ENCODE measurements around the gene MAP1LC3B2. TPM values are rescaled to one million over a fixed set of nuclear protein-coding genes. Genes with fewer than 3 reads are reported as not detected.

Gene MAP1LC3B2
- total and polyA plus RNA-seq, 2 of the 13 experiments (the other 11 are each of a cell fraction or from before 2014, with no cell fraction given): 0.60 to 2.2 TPM

DNA sequence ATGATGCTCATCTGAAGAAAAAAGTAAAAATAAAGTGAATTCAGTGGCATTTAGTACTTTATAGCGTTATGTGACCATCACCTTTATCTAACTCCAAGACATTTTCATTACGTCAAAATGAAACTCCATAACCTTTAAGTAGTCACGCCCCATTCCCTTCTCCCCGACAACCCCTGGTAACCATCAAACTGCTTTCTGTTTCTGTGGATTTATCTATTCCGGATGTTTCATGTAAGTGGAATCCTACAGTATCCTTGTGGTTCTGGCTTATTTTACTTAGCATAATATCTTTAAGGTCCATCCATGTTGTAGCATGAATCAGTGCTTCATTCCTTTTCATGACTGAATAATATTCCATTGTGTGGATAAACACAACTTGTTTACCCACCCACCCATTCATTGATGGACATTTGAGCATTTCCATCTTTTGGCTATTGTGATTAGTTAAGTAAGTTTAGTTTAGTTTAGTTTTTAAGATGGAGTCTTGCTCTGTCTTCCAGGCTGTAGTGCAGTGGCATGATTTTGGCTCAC lies 18.5 kb upstream of the MAP1LC3B2 start (continued):
- TF ChIP-seq ZNF879 (CRISPR knock-in tag; IDR thresholded peaks at IDR 0.05): no peak
- no peak for TF ChIP-seq HNF1B (CRISPR knock-in tag; IDR thresholded peaks at IDR 0.05)
- no peak for TF ChIP-seq ZNF251 (CRISPR knock-in tag; IDR thresholded peaks at IDR 0.05)
- no peak for TF ChIP-seq GABPA (IDR thresholded peaks at IDR 0.05; ENCODE audit: low read depth, low read length)
- no peak for TF ChIP-seq GABPA (CRISPR knock-in tag; IDR thresholded peaks at IDR 0.05; ENCODE audit: low read depth)
- TF ChIP-seq ZNF343 (CRISPR knock-in tag; IDR thresholded peaks at IDR 0.05): no peak
- TF ChIP-seq MZF1 (CRISPR knock-in tag; IDR thresholded peaks at IDR 0.05; ENCODE audit: borderline replicate concordance): no peak
- no peak for TF ChIP-seq PHF5A (CRISPR knock-in tag; IDR thresholded peaks at IDR 0.05; ENCODE audit: low read depth, unreplicated experiment)
- no peak for TF ChIP-seq PTBP1 (IDR thresholded peaks at IDR 0.05; ENCODE audit: low read depth, low read length, poor library complexity, severe bottlenecking)
- TF ChIP-seq NFYB (CRISPR knock-in tag; IDR thresholded peaks at IDR 0.05): no peak
- no peak for TF ChIP-seq TRIM22 (IDR thresholded peaks at IDR 0.05)
